ENCODE results near the gene TBC1D25.

Gene TBC1D25, protein sequence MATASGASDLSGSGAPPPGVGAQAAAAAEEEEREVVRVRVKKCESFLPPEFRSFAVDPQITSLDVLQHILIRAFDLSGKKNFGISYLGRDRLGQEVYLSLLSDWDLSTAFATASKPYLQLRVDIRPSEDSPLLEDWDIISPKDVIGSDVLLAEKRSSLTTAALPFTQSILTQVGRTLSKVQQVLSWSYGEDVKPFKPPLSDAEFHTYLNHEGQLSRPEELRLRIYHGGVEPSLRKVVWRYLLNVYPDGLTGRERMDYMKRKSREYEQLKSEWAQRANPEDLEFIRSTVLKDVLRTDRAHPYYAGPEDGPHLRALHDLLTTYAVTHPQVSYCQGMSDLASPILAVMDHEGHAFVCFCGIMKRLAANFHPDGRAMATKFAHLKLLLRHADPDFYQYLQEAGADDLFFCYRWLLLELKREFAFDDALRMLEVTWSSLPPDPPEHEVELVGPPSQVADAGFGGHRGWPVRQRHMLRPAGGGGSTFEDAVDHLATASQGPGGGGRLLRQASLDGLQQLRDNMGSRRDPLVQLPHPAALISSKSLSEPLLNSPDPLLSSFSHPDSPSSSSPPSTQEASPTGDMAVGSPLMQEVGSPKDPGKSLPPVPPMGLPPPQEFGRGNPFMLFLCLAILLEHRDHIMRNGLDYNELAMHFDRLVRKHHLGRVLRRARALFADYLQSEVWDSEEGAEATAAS

DNA sequence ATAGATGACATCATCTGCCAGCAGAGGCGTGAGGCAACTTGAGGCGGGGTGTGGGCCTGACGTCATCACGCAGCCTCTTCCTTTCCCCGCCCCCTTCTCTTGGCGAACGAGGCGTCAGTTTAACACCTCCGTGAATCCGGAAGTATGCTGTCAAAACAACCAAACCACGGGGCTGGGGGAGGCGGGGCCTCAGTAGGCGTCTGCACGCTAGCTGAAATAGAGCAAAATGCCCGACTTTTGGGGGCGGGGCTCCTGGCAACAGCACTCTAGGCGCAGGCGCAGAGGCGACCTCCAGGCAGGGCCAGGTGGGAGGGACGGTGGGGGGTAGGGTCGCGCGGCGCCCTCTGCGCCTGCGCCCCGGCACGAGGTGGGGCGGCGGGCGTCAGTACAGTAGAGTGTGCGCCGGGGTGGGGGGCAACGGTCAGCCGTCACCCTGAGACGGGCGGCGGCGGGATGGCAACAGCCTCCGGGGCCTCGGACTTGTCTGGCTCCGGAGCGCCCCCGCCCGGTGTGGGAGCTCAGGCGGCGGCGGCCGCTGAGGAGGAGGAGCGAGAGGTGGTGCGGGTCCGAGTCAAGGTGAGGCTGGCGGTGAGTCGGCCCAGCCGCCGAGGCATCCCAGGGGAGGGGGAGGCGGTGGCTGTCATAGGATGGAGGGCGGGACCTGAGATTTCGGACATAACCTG is at the start of gene TBC1D25:
Gene TBC1D25, plus strand, starts transcription at position 370 of the 683 bp plus-strand sequence. Its CDS starts 84 bp downstream, at position 454.
- peak; percentile 92 to 93 for DNase-seq (ENCODE audit: low read depth in 2 of 2)

DNA sequence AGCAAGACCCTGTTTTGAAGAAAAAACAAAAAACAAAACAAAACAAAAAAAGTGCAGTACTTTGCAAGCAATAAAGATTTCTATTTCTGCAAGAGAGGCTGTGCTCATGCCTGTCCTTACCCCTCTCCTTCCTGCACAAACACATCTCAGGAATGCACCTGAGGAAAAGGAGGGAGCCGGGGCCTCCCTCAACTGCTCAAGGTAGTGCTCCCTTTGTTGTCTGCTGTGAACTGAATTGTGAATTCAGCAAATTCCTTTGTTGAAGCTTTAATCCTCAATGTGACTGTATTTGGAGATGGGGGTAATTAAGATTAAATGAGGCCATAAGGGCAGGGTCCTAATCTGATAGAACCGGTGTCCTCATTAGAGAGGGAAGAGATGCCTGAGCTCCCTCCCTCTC is 49.6 kb upstream of the TBC1D25 start:
- DNase-seq (ENCODE audit: low read depth in 2 of 2) = no peak

DNA sequence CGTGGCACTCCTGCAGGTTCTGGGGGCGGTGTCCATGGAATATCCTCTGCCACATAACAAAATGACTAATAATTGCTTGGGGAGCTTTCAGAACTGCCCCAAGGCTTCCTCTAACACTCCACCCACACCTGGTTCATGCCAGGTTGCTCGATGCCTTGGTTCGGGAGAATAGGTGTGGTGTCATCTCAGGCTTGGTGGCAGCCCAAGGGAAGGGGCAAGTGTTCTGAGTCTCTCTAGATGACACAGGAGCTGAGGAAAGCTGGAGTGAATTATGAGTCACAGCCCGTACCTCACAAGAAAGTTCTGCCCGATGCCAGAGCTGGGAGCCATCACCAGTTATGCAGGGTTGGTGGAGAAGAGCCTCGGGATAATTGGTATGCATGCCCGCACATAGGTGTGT is 48.9 kb upstream of the TBC1D25 start:
- no peak for DNase-seq (ENCODE audit: low read depth in 2 of 2)

- no peak for DNase-seq (ENCODE audit: low read depth in 2 of 2)
Observed at GRCh38 chrX:48491809-48492208, 47.7 kb upstream of the TBC1D25 start.

GRCh38 chrX:48492293-48492910 is 47.1 kb upstream of the TBC1D25 start:
- DNase-seq (ENCODE audit: low read depth in 2 of 2) = no peak

GRCh38 chrX:48493890-48494364 is 45.6 kb upstream of the TBC1D25 start:
- DNase-seq (ENCODE audit: low read depth in 2 of 2) = no peak

DNA sequence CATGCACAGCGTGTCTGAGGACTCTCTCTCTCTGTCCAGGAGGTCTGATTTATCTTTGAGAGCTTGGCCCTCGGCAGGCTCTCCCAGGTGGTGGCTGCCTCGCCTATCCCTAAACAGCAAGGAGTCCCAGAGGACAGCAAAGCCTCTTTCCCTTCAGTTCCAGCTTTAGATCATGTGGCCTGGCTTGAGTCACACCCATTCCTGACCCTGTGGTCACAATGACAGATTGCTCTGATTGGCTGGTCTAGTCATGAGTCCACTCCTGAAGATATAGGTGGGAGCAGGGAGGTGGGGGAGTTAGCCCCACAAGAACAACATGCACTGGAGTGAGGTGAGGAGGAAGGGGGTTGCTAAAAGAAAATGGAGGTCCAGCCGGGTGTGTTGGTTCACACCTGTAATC is 42.9 kb upstream of the TBC1D25 start:
- no peak for DNase-seq (ENCODE audit: low read depth in 2 of 2)

GRCh38 chrX:48497871-48498270 is 41.6 kb upstream of the TBC1D25 start:
- DNase-seq (ENCODE audit: low read depth in 2 of 2) = no peak

GRCh38 chrX:48498374-48498809 is 41.1 kb upstream of the TBC1D25 start:
- DNase-seq (ENCODE audit: low read depth in 2 of 2) = no peak

GRCh38 chrX:48504261-48504660 is 35.3 kb upstream of the TBC1D25 start:
- DNase-seq (ENCODE audit: low read depth in 2 of 2) = no peak

- DNase-seq (ENCODE audit: low read depth in 2 of 2) = no peak
Observed at GRCh38 chrX:48505481-48505880, 34.0 kb upstream of the TBC1D25 start.

DNA sequence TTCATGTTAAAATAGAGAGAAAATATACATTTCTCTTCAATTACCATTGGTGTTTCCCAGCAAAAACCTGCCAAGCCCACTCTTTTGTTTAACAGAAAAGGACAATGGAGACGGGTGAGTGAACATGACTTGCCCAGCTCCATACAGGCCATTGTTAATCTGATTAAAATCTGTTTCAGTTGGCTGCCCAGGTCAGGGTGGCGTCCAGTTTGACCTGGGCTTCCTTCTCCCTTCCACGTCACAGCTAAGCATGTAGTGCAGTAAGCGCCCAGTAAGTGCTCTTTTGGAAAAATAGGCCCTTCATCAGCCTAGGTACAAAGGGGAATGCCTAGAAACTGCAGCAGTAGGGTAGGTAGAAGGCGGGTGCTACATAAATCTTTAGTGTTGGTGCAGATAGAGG is 32.3 kb upstream of the TBC1D25 start:
- no peak for DNase-seq (ENCODE audit: low read depth in 2 of 2)

DNA sequence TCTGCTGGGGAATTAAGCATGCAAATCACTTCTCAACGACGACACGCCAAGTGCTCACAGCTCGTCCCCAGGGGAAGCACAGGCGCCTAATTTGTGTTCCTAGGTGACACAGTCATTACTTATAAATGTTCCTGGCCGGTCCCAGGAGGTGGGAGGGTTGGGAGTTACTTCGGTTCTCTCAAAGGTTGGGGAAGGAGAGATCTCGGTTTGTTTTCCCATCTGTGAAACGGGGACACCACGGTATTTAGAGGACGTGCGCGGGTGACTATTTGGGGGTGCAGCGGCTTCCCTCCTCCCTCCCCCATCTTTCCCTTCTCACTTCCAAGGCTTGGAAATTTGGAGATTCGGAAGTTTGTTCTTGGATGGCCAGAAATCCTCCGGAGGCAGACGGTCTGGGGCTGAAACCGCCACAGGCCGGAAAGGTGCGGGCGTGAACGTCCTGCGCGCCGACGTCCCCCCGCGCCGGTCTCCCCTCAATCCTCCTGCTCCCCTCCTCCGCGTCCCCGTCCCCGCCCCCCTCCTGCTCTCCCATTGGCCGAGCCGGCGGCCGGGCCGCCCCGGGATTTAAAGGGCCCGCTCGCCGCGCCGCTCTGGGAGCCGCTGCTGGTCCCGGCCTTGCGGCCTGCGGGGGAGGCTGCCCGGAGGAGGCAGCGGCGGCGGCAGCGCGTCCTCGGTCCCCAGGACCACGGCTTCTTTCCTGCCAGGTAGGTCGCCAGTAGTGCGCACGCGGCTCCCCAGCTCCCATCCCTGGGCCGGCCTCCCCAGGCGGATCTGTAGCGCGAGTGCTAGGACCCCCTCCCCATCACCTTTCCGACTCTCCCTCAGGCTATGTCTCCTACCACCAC is 30.9 kb upstream of the TBC1D25 start, which contains the start of gene PORCN:
Gene PORCN, plus strand, starts transcription at position 593 of the 845 bp plus-strand sequence. CDS start 829 bp downstream, outside the sequence.
- DNase-seq (ENCODE audit: low read depth in 2 of 2) = peak; percentile 73 to 76

DNA sequence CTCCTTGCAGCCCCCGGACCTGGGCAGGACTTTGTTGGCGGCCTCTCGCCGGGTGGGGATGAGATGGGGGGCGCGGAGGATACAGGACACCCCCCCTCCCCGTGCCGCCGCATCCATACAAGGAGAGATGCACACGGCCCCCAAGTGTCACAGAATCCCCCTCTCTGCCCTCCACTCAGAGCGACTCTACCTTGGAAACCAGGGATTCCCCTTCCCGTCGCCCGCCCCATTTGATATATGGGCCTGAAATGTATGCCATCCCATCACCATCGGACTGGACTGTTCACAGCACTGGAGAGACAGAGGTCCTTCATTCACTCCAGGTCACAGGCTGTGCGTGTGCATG is 30.3 kb upstream of the TBC1D25 start:
- DNase-seq (ENCODE audit: low read depth in 2 of 2) = no peak

GRCh38 chrX:48509619-48510018 is 29.9 kb upstream of the TBC1D25 start:
- no peak for DNase-seq (ENCODE audit: low read depth in 2 of 2)

DNA sequence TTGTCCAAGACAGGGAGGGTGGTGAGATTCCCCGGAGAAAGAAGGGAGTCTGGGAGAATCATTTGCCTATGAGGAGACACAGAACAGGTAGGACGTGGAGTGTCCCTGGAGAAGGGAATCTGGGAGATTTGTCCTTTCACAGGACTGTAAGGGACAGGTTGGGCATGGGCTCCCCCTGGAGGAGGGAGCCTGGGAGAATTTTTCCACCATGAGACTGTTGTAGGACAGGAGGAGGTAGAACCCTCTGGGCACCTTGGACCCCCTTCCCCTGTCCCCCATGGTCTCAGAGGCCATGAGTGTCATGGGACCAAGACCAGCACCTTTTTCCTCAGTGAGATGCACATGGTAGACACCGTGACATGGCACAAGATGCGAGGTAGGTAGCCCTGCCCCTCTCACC is 28.0 kb upstream of the TBC1D25 start:
- no peak for DNase-seq (ENCODE audit: low read depth in 2 of 2)

DNA sequence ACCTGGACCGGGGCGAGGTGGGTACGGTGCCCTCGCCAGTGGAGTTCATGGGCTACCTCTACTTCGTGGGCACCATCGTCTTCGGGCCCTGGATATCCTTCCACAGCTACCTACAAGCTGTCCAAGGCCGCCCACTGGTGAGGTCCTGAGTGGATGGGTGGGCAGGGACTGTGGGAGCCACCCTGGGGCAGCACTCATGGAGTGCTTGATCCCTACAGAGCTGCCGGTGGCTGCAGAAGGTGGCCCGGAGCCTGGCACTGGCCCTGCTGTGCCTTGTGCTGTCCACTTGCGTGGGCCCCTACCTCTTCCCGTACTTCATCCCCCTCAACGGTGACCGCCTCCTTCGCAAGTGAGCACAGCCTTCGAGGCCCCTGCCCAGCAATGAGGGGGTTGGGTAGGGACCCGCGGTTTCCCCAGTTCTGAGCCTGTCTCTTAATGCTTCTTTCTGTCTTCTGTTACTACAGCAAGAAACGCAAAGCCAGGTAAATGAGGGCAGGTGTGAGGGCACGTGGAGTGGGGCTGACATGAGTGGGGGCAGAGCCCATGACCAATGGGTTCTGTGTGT is 27.1 kb upstream of the TBC1D25 start:
- no peak for DNase-seq (ENCODE audit: low read depth in 2 of 2)

DNA sequence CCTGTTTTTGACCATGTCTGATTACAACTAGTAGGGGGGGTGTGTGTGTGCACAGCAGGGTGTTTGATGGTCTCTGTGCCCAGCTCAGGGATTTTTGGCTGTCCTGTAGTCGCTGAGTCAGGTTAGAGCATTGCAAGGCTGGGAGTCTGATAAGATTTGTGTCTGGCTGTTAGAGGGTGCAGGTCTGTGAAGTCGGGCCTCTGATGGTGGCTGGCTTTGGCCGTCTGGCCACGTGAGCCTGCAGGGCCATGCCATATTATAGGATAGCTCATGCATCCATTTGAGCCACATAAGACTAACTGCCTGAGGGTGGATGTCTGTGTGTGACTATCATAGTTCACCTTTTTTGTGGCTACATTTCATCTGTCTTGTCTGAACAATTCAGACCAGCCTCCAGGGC is 25.8 kb upstream of the TBC1D25 start:
- DNase-seq (ENCODE audit: low read depth in 2 of 2) = no peak

- no peak for DNase-seq (ENCODE audit: low read depth in 2 of 2)
Observed at GRCh38 chrX:48514126-48514806, 25.2 kb upstream of the TBC1D25 start.

GRCh38 chrX:48514868-48515460 is 24.6 kb upstream of the TBC1D25 start:
- no peak for DNase-seq (ENCODE audit: low read depth in 2 of 2)

Data from stimulated activated CD8-positive, alpha-beta memory T cell treated with anti-CD3 and anti-CD28 coated beads, Interleukin-2, amount 100 ng/mL, for 48 hours (primary cell).